RWPE1 (cell line): Measurements from ENCODE around the gene KDM2A.
"Not testable (repeated sequence)": the region's sequence is repeated elsewhere in the genome, so short reads cannot be mapped to it uniquely, and the experiment has no call there.

Experiments
- CTCF ChIA-PET: fragments of 350-600 bp; sonication (Branson Sonifier 250); formaldehyde crosslinking; extraction: SDS; loops from one replicate; lab custom pipeline; 2021; lab: Yijun Ruan, JAX
- POLR2A ChIA-PET: fragments of 400-600 bp; formaldehyde crosslinking; extraction: SDS; loops from one replicate; lab custom pipeline; 2020; ENCODE audit warnings: antibody characterized with exemption; ENCODE audit not compliant: low non-redundant PET; lab: Yijun Ruan, JAX
- DNase-seq: peaks from one replicate; pipeline ENCODE4 v3.0.0; 2012; ENCODE audit warnings: low spot score
- H3K27ac ChIP-seq: fragments of 450-650 bp; 2 replicates; pipeline ENCODE4 v1.5.1; 2017
- CTCF ChIP-seq: fragments of 450-650 bp; conservative IDR thresholded peaks from 2 replicates; pipeline ENCODE4 v1.5.1; 2017; ENCODE audit warnings: low read depth, mild to moderate bottlenecking

KDM2A gene

GRCh38 chr11:67253872-67254624 is 135.0 kb downstream of the KDM2A start:
- ChIA-PET POLR2A (no interaction called here), CTCF (interaction anchor here (1.1 to 1.7 kb wide), 3 partner anchors 8 to 128 kb away, joined by 3 to 5 read pairs (median 3); no protein-coding TSS in a partner anchor)
- no peak for TF ChIP-seq CTCF
- peak overlapping the region; percentile 45 for H3K27ac ChIP-seq
- DNase-seq = no peak

GRCh38 chr11:67254798-67255197 is 135.7 kb downstream of the KDM2A start:
- TF ChIP-seq CTCF = no peak
- ChIA-PET CTCF (interaction anchor here (1.7 kb wide), 1 partner anchor 15 kb away, joined by 3 read pairs; no protein-coding TSS in a partner anchor), POLR2A (no interaction called here)
- peak overlapping the region; percentile 45 for H3K27ac ChIP-seq
- DNase-seq = no peak

- peak overlapping the region; percentile 45 for H3K27ac ChIP-seq
- TF ChIP-seq CTCF = no peak
- POLR2A ChIA-PET = no interaction called here
- CTCF ChIA-PET = interaction anchor here (0.6 kb wide), 1 partner anchor 86 kb away, joined by 6 read pairs; no protein-coding TSS in a partner anchor
- no peak for DNase-seq
These were observed 136.3 kb downstream of the KDM2A start for GRCh38 chr11:67255353-67255752.

GRCh38 chr11:67255864-67256263 is 136.8 kb downstream of the KDM2A start:
- CTCF ChIA-PET = interaction anchor here (0.6 to 0.7 kb wide), 2 partner anchors 16 to 86 kb away, joined by 6 to 8 read pairs; no protein-coding TSS in a partner anchor
- POLR2A ChIA-PET = no interaction called here
- H3K27ac ChIP-seq = peak overlapping the region; percentile 45
- TF ChIP-seq CTCF = no peak
- DNase-seq = no peak

GRCh38 chr11:67256477-67257135 is 137.5 kb downstream of the KDM2A start:
- no peak for TF ChIP-seq CTCF
- ChIA-PET POLR2A (no interaction called here), CTCF (interaction anchor here (0.6 to 0.7 kb wide), 2 partner anchors 17 to 392 kb away, joined by 3 to 8 read pairs; no protein-coding TSS in a partner anchor)
- no peak for DNase-seq
- H3K27ac ChIP-seq = peak overlapping the region; percentile 45

GRCh38 chr11:67260406-67260805 is 141.3 kb downstream of the KDM2A start:
- TF ChIP-seq CTCF = no peak
- no peak overlapping the region for H3K27ac ChIP-seq
- no peak for DNase-seq
- CTCF ChIA-PET = interaction anchor here (0.6 kb wide), 1 partner anchor 57 kb away, joined by 3 read pairs; no protein-coding TSS in a partner anchor
- POLR2A ChIA-PET = no interaction called here

GRCh38 chr11:67260885-67261639 is 142.0 kb downstream of the KDM2A start:
- peak overlapping the region; percentile 96 for H3K27ac ChIP-seq
- CTCF ChIA-PET = interaction anchor here (0.6 to 3.1 kb wide), 5 partner anchors 47 to 453 kb away, joined by 3 to 27 read pairs (median 5); no protein-coding TSS in a partner anchor
- DNase-seq, POLR2A ChIA-PET: not testable (repeated sequence)
